Activated naive CD4-positive, alpha-beta T cell treated with anti-CD3 and anti-CD28 coated beads, Interleukin-2, amount 10 ng/mL, durations not matched to agents 7 days and 5 days (primary cell): ENCODE results near the gene C1QTNF1.
A peak's percentile ranks its signal among the peaks of the same experiment; 100 is the strongest.

Source experiments
- CTCF ChIA-PET: fragments of 350-600 bp; sonication (Branson Sonifier 250); formaldehyde crosslinking; loops from one replicate; lab custom pipeline; 2021; ENCODE audit warnings: antibody characterized with exemption; lab: Charles Lee
- DNase-seq: peaks from one replicate; pipeline ENCODE4 v3.0.0-alpha.2; 2020
- H3K27ac Mint-ChIP-seq: one replicate; pipeline ENCODE4 v1.8.0; 2021; ENCODE audit warnings: mild to moderate bottlenecking, moderate library complexity, mixed read lengths
- H3K27me3 Mint-ChIP-seq: one replicate; pipeline ENCODE4 v1.8.0; 2021; ENCODE audit warnings: mild to moderate bottlenecking, mixed read lengths
- H3K36me3 Mint-ChIP-seq: one replicate; pipeline ENCODE4 v1.8.0; 2021; ENCODE audit warnings: mixed read lengths
- H3K4me1 Mint-ChIP-seq: one replicate; pipeline ENCODE4 v1.8.0; 2021; ENCODE audit warnings: mixed read lengths
- H3K4me3 Mint-ChIP-seq: one replicate; pipeline ENCODE4 v1.8.0; 2021; ENCODE audit warnings: mild to moderate bottlenecking, moderate library complexity, mixed read lengths
- H3K9me3 Mint-ChIP-seq: one replicate; pipeline ENCODE4 v1.8.0; 2021; ENCODE audit warnings: mixed read lengths

C1QTNF1 gene

DNA sequence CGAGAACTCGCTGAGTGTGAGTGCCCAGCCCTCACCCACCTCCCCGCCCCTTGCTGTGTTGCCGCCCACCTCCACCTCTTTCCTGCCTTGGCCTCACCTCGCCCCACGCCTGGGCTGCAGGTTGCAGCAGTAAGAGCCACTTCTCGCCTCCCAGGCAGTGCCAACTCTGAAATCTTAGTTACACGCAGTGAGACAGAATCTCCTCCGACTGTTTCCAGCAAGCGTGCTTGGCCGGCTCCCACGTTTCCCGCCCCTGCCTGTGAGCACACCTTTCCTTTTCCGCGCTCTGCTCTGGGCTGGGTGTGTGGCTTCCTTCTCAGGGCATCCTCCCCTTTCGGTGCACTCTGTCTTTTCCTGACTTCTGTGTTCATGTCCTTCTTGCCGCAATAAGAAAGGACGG, 56.4 kb downstream of the C1QTNF1 start:
- Mint-ChIP-seq H3K36me3 (peaks cover 14% of the 10 kb centered on the region), H3K27ac (no peak overlapping the region), H3K27me3 (no peaks in the 10 kb centered on the region), H3K4me3 (no peak overlapping the region), H3K4me1 (peaks cover 13% of the 10 kb centered on the region), H3K9me3 (no peaks in the 10 kb centered on the region)
- no peak for DNase-seq
- CTCF ChIA-PET, result interaction anchor here (10.4 kb wide), 1 partner anchor 311 kb away, joined by 125 read pairs; no protein-coding TSS in a partner anchor

DNA sequence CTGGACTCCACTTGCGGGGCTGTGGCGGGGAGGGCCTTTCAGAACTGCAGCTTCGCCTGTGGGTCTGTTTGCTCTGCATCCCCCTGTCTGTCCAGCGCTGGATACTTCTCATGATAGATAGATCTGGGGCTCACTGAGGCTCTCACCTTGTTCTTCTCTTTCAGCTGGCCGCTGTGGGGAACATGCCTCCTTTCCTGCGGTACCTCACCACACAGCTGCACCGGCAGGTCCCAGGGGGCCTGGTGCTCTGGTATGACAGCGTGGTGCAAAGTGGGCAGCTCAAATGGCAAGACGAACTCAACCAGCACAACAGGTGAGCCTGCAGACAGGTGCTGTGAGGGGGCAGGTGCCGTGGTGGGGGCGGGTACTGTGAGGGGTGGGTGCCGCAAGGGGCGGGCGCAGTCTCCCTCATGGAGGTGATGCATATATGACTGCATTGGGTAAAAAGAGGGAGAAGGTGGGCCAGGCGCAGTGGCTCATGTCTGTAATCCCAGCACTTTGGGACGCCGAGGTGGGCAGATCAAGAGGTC, 56.9 kb downstream of the C1QTNF1 start:
- Mint-ChIP-seq H3K27me3 (no peaks in the 10 kb centered on the region), H3K9me3 (no peaks in the 10 kb centered on the region), H3K4me1 (peaks cover 8% of the 10 kb centered on the region), H3K4me3 (no peak overlapping the region), H3K36me3 (peaks cover 14% of the 10 kb centered on the region), H3K27ac (no peak overlapping the region)
- DNase-seq, result no peak
- CTCF ChIA-PET, result interaction anchor here (1.0 to 10.4 kb wide), 2 partner anchors 35 to 310 kb away, joined by 3 to 125 read pairs; no protein-coding TSS in a partner anchor

DNA sequence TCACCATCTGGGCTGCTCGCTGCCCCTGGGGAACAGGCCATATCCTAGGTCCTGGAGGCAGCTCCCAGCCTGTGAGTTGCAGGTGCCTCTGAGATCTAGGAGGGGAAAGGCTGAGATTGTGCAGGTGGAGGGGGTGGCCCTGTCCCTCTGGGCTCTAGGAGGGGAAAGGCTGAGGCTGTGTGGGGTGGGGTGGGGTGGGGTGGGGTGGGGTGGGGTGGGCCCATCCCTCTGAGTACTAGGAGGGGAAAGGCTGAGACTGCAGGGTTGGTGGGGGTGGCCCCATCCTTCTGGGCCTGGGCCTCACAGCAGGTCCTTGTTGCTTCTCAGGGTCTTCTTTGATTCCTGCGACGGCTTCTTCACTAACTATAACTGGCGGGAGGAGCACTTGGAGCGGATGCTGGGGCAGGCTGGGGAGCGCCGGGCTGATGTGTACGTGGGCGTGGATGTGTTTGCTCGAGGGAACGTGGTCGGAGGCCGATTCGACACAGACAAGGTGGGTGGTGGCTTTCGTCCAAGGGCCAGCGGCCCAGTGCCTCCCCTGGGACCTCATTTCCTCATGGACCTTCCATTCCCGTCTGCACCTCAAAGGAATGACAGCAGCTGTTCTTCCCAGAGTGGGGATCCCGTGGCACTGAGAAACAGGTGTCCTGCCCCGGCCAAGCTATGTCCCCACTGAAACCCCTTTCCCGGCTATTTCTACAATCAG, 57.8 kb downstream of the C1QTNF1 start:
- peaks cover 14% of the 10 kb centered on the region for H3K36me3 Mint-ChIP-seq
- no peak overlapping the region for H3K27ac Mint-ChIP-seq
- no peak overlapping the region for H3K4me3 Mint-ChIP-seq
- no peaks in the 10 kb centered on the region for H3K4me1 Mint-ChIP-seq
- no peak for DNase-seq
- H3K27me3 Mint-ChIP-seq, result no peaks in the 10 kb centered on the region
- CTCF ChIA-PET, result interaction anchor here (0.9 to 10.4 kb wide), 7 partner anchors 8 to 309 kb away, joined by 3 to 125 read pairs (median 4); no protein-coding TSS in a partner anchor
- H3K9me3 Mint-ChIP-seq, result no peaks in the 10 kb centered on the region

GRCh38 chr17:79082311-79083190, 58.6 kb downstream of the C1QTNF1 start:
- H3K4me3 Mint-ChIP-seq, result no peak overlapping the region
- no peaks in the 10 kb centered on the region for H3K27me3 Mint-ChIP-seq
- H3K27ac Mint-ChIP-seq, result no peak overlapping the region
- peaks cover 16% of the 10 kb centered on the region for H3K36me3 Mint-ChIP-seq
- no peaks in the 10 kb centered on the region for H3K4me1 Mint-ChIP-seq
- H3K9me3 Mint-ChIP-seq, result no peaks in the 10 kb centered on the region
- peak; percentile 71 for DNase-seq
- CTCF ChIA-PET, result interaction anchor here (0.8 to 10.4 kb wide), 12 partner anchors 9 to 308 kb away, joined by 3 to 125 read pairs (median 4); no protein-coding TSS in a partner anchor

DNA sequence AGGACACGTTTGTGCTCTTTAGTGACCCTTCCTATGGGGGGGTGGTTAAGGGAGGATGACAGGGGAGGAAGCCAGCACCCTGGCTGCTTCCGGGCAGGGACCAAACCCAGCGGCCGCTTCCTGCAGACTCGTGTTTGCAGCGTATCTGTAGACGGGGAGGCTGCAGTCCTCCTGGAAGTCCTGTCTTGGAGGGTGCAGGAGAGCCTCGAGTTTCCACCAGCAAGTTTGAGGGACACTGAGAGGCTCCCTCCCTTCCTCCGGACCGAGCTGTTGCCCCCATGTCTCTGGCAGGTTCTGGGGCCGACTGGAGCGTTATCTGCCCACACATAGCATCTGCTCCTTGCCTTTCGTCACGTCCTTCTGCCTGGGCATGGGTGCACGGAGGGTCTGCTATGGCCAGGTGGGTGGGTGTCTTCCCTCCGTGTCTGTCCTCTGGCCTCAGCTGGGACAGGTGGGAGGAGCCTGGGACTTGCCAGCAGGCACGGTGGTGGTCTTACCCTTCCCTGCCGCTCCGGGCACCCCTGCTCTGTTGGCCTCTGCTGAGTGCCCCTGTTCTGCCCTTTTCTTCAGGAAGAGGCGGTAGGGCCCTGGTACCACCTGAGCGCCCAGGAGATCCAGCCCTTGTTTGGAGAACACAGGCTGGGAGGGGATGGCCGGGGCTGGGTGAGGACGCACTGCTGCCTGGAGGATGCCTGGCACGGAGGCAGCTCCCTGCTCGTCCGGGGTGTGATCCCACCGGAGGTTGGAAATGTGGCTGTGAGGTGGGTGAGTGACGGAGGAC, 59.4 kb downstream of the C1QTNF1 start:
- H3K9me3 Mint-ChIP-seq, result no peaks in the 10 kb centered on the region
- CTCF ChIA-PET, result interaction anchor here (0.8 to 10.4 kb wide), 10 partner anchors 9 to 308 kb away, joined by 3 to 125 read pairs (median 4); no protein-coding TSS in a partner anchor
- no peaks in the 10 kb centered on the region for H3K4me1 Mint-ChIP-seq
- no peak overlapping the region for H3K4me3 Mint-ChIP-seq
- DNase-seq, result no peak
- H3K36me3 Mint-ChIP-seq, result peaks cover 16% of the 10 kb centered on the region
- no peaks in the 10 kb centered on the region for H3K27me3 Mint-ChIP-seq
- no peak overlapping the region for H3K27ac Mint-ChIP-seq

GRCh38 chr17:79084291-79085153, 60.6 kb downstream of the C1QTNF1 start:
- no peak for DNase-seq
- Mint-ChIP-seq H3K4me3 (no peak overlapping the region), H3K4me1 (no peaks in the 10 kb centered on the region), H3K27ac (no peak overlapping the region), H3K27me3 (no peaks in the 10 kb centered on the region), H3K36me3 (peaks cover 11% of the 10 kb centered on the region), H3K9me3 (no peaks in the 10 kb centered on the region)
- CTCF ChIA-PET, result interaction anchor here (1.2 to 10.4 kb wide), 6 partner anchors 17 to 306 kb away, joined by 3 to 125 read pairs (median 6); no protein-coding TSS in a partner anchor

- H3K9me3 Mint-ChIP-seq, result no peaks in the 10 kb centered on the region
- H3K4me3 Mint-ChIP-seq, result no peak overlapping the region
- no peaks in the 10 kb centered on the region for H3K27me3 Mint-ChIP-seq
- H3K4me1 Mint-ChIP-seq, result no peaks in the 10 kb centered on the region
- DNase-seq, result no peak
- peaks cover 8% of the 10 kb centered on the region for H3K36me3 Mint-ChIP-seq
- H3K27ac Mint-ChIP-seq, result no peak overlapping the region
- CTCF ChIA-PET, result interaction anchor here (1.2 to 10.4 kb wide), 5 partner anchors 18 to 306 kb away, joined by 3 to 125 read pairs (median 4); no protein-coding TSS in a partner anchor
Observed at GRCh38 chr17:79085154-79085920, 61.4 kb downstream of the C1QTNF1 start.

DNA sequence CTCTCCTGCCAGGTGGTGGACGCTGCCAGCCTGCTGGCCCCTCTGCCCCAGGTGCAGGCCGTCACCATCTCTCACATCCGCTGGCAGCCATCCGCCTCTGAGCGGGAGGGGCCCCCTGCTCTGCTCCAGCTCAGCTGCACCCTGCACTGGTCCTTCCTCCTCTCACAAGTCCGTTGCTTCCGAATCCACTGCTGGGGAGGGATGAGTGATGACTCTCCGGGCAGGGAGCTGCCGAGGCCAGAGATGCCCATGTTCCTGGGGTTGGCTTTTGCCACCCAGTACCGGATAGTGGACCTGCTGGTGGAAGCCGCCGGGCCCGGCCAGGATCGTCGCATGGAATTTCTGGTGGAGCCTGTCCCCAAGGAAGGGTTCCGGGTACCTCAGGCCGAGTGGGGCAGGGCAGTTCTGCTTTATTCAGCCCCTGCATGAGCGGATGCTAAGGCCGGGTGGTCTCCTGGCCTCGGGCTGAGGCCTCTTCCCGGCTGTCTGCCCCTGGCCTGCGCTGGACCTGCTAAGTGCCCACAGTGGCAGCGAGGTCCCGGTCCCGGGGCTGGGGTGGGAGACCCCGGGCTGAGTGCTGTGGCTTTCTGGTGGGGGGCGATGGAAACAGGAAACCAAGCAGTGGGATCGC, 62.1 kb downstream of the C1QTNF1 start:
- DNase-seq, result no peak
- H3K36me3 Mint-ChIP-seq, result peaks cover 6% of the 10 kb centered on the region
- CTCF ChIA-PET, result interaction anchor here (1.3 to 10.4 kb wide), 4 partner anchors 15 to 315 kb away, joined by 3 to 125 read pairs (median 3); no protein-coding TSS in a partner anchor
- no peak overlapping the region for H3K27ac Mint-ChIP-seq
- H3K4me3 Mint-ChIP-seq, result no peak overlapping the region
- no peaks in the 10 kb centered on the region for H3K4me1 Mint-ChIP-seq
- H3K9me3 Mint-ChIP-seq, result no peaks in the 10 kb centered on the region
- no peaks in the 10 kb centered on the region for H3K27me3 Mint-ChIP-seq

DNA sequence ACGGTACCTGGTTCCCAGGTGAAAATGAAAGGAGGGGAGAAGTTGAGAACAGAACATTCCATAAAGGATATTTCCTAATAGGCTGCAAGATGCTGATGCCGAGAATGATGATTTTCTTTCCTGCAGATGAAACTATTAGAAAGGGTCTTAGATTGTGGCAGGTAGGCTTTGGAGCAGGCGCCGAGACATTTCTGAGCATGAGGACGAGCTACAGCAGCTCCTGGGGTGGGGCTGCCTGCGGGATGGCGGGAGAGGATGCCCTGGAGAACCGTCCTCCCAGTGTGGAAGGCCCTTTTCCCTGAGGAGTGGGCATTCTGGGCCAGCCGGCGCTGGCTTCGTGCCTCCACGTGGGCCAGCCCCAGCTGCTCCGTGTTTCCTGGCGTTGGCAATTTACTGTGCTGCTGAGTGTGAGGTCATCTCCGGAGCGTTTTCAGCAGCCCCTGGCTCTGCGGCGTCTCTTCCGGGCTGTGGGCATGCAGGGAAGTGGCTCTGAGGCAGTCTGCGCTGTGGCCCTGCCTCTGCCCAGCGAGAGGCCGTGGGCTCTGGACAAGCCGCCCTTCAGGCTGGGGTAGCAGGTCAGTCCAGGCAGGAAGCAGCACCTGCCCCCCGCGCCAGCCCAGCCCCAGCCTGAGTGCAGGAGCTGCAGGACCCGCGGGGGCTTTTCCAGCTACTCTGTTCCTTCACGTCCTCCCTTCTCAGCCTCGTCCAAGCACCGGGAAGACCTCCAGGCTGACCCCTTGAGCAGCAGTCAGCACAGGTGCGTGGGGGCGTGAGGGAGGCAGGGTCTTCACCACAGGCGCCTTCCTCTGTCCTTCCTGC, 62.8 kb downstream of the C1QTNF1 start:
- CTCF ChIA-PET, result interaction anchor here (0.7 to 10.4 kb wide), 10 partner anchors 11 to 592 kb away, joined by 3 to 125 read pairs (median 3); partner anchors contain the start of gene ENGASE
- Mint-ChIP-seq H3K36me3 (peaks cover 5% of the 10 kb centered on the region), H3K27ac (no peak overlapping the region), H3K27me3 (no peaks in the 10 kb centered on the region), H3K4me1 (no peaks in the 10 kb centered on the region), H3K9me3 (no peaks in the 10 kb centered on the region), H3K4me3 (no peak overlapping the region)
- no peak for DNase-seq

- H3K9me3 Mint-ChIP-seq, result no peaks in the 10 kb centered on the region
Observed at GRCh38 chr17:79087428-79088143, 63.6 kb downstream of the C1QTNF1 start.

More at GRCh38 chr17:79087428-79088143, 63.6 kb downstream of the C1QTNF1 start:
- H3K36me3 Mint-ChIP-seq, result peaks cover 3% of the 10 kb centered on the region
- peaks cover 7% of the 10 kb centered on the region for H3K27me3 Mint-ChIP-seq
- peaks cover 3% of the 10 kb centered on the region for H3K4me1 Mint-ChIP-seq
- no peak overlapping the region for H3K4me3 Mint-ChIP-seq
- CTCF ChIA-PET, result interaction anchor here (0.7 to 10.4 kb wide), 11 partner anchors 10 to 591 kb away, joined by 3 to 125 read pairs (median 3); partner anchors contain the start of gene ENGASE
- no peak overlapping the region for H3K27ac Mint-ChIP-seq
- peak; percentile 83 for DNase-seq
